IPS-NIHi7 (cell line): ENCODE results near the gene SLFN14.
"Not testable (repeated sequence)": the region's sequence is repeated elsewhere in the genome, so short reads cannot be mapped to it uniquely, and the experiment has no call there.

ENCODE experiments used
- DNase-seq: peaks from one replicate; pipeline ENCODE4 v3.0.0; 2012; ENCODE audit warnings: mixed read lengths; ENCODE audit errors: extremely low spot score

SLFN14 gene

GRCh38 chr17:35559495-35560210 lies 966 bp downstream of the SLFN14 start:
- DNase-seq: no peak

DNA sequence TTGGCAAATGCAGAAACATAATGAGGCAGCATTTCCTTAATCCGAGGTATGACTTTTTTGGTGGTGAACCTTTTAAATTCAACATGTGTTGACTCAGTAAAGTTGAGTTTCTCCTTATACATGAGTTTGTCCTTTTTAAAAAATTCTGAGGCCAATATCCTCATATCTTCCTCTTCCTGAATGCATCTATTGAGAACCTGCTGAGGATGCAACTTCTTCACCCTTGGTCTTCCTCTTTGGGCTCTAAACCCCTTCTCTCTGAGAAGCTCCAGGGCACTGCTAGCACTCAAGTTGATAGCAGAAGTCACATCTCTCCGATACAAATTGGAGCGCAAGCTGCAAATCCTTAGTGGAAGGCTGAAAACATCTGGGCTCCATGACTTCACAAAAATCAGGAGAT lies 3.3 kb downstream of the SLFN14 start:
- DNase-seq: no peak

DNA sequence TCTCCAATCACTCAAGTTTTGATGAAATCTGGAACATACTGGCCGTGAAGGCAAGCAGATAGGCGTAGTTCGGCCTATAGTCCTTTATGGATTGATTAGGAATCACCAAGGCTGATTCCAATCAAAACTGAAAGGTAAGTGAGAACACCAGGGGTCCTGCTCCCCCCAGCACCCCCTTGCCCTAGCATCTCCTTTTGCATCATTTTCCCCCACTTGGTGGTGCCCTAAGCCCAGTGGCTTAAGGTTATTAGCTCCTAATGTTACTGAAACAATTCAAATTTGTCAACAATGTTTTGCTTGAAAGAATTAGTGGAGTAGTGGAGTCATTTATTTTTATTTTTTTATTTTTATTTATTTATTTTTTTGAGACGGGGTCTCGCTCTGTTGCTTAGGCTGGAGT lies 4.9 kb downstream of the SLFN14 start:
- DNase-seq: no peak

GRCh38 chr17:35554668-35555067 lies 6.0 kb downstream of the SLFN14 start:
- no peak for DNase-seq

DNA sequence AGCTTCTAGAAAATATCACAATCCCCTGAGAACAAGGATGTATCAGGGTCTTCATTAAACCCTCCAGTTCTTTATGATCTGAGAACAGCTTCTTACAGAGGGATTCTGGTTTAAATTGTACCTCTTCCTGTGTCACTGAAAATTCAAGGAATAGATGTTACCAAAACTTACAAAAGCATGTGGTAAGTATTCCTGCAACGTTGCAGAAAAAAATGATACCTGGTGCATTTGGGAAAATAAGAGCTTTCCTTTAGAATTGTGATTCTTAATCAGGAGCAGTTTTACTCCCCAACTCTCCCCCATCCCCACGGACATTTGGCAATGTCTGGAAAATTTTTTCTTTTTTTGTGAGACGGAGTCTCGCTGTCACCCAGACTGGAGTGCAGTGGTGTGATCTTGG lies 7.3 kb downstream of the SLFN14 start:
- no peak for DNase-seq

DNA sequence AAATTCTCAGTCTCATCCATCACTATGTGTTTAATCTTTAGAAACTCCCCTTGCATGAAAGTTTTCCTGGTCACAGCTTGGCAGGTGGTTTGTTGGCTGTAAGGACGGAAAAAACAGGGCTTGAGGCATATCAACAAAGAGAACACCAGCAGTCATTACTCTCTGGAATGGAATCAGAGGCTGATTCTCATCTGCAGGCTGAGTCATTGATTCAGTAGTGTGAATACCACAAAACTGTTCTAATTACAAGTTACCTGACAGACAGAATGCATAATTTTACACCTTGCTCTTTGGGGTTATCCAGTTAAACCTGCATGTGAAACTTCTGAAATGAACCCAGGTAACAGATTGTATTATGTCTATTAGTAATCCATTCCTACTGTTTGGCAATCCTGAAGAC lies 11.6 kb downstream of the SLFN14 start:
- no peak for DNase-seq

- no peak for DNase-seq
These were observed 12.3 kb downstream of the SLFN14 start for GRCh38 chr17:35548208-35548810.

DNA sequence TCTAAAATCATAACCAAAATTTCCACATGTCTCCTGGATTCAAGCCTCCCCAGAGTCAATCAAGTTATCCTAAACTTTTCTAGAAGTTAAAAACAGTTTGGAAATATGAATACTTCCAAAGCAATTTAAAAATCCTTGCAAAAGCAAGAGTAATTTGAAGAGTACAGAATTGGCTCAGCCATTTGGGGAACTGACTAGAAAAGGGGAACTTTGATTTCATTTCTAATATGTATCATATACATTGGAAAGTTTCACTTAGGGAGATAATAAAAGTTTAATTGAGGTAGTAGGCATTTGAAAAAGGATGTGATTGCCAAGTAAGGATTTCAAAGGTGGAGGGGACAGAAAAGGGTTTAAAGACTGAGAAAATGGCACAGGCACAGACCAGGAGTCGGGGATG lies 14.1 kb downstream of the SLFN14 start:
- DNase-seq: no peak

DNA sequence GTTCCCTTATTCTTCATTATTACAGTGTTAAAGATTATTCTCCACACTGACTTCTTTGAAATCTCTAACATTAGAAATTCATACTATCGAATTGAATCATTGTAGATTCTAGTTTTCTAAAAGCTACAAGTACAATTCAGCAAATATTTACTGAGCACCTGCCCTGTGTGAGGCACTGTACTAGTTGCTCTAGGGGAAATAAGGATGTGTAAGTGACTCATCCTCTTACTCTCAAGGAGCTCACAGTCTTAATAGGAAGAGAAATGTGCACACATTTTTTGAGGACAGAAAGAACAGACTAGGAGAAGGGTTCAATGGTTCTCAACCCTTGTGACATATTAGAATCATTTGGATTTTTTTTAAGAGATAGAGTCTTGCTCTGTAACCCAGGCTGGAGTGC lies 15.5 kb downstream of the SLFN14 start:
- no peak for DNase-seq

DNA sequence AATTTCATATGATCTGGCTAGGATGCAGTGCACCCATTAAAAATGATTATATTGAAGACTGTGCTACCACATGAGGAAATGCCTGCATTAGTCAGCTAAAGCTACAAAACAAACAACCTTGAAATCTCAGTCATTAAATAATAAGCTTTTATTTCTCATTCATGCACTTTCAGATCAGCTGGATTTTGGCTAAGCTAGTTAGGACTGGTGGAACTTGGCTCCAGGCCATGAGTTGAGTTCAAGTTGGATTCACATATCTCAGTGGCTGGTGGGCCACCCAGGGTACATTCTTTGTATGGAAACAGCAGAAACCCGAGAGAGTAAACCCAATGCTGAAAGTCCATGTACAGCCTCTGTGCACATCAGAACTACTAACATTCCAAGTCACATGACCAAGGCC lies 16.8 kb downstream of the SLFN14 start:
- no peak for DNase-seq

GRCh38 chr17:35542990-35543389 lies 17.6 kb downstream of the SLFN14 start:
- DNase-seq: no peak

DNA sequence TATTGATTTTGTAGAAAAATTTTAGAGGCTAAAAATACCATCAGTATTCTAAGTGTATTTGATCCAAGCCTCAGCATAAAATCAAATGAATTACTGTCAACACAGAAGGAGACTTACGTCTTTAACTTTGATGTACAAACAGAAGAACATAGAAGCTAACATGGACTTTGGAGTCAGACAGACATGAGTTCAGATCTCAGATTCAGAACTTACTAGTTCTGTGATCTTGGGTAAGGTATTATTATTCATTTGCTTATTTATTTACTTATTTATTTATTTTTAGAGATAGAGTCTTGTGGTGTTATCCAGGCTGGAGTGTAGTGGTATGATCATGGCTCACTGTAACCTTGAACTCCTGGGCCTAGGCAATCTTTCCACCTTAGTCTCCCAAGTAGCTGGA lies 19.2 kb downstream of the SLFN14 start:
- no peak for DNase-seq

DNA sequence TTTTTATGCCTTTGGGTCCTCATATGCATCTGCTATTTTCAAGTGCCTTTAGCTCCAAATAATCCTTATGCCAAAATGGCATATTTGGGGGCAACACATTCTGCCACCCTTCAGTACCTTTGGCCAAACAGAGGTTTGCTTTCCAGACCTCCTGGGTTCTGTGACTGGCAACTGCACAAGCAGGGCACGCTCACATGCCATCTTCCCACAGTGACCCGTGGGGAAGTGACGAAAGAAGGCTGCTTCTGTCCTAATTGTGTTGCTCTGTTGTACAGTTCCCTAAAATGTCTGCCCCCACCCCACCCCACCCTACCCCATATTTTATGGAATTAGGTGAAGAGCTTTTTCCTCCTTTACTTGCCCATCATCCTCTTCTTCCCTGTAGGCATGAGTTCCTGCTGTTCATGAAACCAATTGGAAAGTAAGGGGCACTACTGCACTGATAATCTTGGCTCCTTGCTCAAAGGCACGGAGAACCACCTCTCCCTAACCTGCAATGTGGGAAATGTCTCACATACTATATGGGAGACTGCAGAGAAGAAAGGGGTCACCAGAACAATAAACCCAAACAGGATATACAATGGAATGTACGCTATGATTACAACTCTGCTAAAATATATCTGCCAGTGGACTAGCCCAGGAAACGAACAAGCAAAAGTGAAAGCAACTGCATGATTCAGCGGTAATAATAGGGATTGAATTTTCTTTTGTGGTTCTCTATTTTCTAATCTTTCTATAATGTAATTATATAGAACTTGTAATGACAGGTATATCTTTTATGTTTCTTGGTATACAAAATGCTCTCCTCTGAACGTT lies 19.8 kb downstream of the SLFN14 start:
- DNase-seq: no peak

DNA sequence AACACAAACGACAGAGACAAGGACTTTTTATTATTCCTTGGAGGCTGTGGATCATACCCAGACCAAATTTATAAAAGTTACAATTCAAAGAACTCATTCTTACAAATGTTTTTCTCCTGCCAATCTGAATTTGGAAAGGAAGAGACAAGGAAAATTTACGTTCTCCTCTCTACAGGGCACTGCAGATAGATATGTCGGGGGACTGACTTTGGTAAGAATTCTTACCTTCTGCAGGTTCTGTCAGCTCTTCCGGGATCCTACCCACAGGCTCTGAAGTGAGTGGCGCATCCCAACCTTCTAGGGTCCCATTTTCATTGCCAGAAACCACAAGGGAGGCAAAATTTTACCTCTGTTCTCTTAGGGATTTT lies 21.0 kb downstream of the SLFN14 start:
- no peak for DNase-seq

DNA sequence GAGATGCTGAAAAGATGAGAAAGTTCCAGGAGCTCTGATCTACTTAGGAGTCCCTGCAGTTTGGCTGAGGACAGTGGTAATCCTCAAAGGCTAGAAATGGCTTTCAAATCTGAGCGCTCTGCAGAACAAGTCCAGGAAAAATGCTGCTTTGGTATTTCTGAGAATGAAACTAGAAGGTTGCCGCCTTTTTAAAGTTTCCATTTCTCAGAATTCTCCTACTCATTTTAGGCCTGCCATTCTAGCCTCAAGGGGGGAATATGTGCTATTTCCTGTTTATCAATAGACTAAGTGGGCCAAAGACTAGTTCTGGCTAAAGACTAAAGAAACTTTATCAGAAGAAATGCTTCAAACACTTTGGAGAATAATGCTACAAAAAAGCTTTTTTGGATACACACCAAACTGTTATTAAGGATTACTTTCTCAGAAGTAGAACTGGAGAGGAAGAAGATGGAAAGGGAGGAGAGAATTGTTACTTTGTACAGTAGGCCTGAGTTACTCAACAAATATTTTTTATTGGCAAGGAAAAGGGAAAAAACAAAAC lies 22.9 kb downstream of the SLFN14 start, which contains the start of gene SLFN12L:
SLFN12L (minus strand) TSS at position 78 of the 541 bp plus-strand sequence. CDS start 15,314 bp downstream, outside the sequence.
- no peak for DNase-seq

GRCh38 chr17:35536664-35537171 lies 23.9 kb downstream of the SLFN14 start:
- no peak for DNase-seq

- not testable (repeated sequence) for DNase-seq
These were observed 25.2 kb downstream of the SLFN14 start for GRCh38 chr17:35535406-35535805.

DNA sequence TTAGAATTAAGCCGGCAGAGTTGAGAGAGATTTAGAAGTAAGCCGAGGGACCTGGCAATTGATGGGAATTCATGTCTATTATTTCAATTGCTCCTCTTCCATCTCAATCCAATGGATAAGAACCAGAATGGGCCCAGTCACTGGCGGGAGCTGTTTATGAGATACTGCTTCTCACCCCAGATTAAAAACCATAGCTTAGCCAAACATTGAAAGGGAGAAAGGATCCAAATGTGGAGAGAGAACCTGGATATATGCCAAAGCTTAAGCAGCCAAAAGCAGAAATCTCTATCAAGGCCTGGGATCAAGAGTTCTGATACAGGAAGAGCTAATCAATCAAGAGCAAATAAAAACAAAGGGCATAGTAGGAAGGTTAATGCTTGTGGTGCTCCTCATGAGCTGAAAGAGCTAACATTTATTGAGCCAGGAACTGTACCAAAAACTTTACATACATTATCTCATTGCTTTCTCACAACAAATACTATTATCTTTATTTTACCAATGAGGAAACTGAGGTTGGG lies 26.0 kb downstream of the SLFN14 start:
- DNase-seq: no peak

- no peak for DNase-seq
These were observed 29.5 kb downstream of the SLFN14 start for GRCh38 chr17:35531160-35531559.

- no peak for DNase-seq
These were observed 30.8 kb downstream of the SLFN14 start for GRCh38 chr17:35529866-35530265.

DNA sequence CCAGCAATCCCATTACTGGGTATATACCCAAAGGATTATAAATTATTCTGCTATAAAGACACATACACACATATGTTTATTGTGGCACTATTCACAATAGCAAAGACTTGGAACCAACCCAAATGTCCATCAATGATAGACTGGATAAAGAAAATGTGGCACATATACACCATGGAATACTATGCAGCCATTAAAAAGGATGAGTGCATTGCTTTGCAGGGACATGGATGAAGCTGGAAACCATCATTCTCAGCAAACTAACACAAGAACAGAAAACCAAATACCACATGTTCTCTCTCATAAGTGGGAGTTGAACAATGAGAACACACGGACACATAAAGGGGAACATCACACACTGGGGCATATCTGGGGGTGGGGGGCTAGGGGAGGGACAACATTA lies 31.3 kb downstream of the SLFN14 start:
- not testable (repeated sequence) for DNase-seq

DNA sequence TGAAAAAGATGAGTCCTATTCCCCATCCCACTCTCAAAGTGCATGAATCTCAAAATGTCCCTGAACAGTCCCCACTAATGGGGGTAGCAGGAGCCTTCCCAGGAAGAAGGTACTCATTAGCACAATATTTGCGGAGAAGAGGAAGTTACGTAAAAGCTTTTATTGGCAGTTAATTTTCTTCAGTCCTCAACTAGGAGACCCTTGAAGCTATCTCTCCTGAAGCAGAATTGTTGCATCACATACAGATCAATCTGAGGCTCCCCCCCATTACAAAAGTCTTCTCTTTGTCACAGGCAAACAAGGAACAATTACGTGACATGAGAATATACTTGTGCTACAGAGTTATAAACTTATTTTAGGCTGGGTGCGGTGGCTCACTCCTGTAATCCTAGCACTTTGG lies 37.3 kb downstream of the SLFN14 start:
- no peak for DNase-seq
